Neural cell (in vitro differentiated cells): ENCODE measurements around the gene KMT2E. TPM values are rescaled to one million over a fixed set of nuclear protein-coding genes. Genes with fewer than 3 reads are reported as not detected.

Experiments
- H2AFZ ChIP-seq: fragments of 200-600, 300-800 bp; sonication (generic), shearing (Covaris generic); 2 replicates; pipeline ENCODE4 v1.6.0; 2014; ENCODE audit warnings: low read depth, mild to moderate bottlenecking, antibody characterized with exemption, low read length, moderate library complexity
- H3F3A ChIP-seq: fragments of 200-600 bp; shearing (Covaris generic); 2 replicates; pipeline ENCODE4 v1.6.1; 2016; ENCODE audit warnings: mild to moderate bottlenecking, moderate library complexity, mixed read lengths, antibody characterized with exemption, low read length; ENCODE audit not compliant: insufficient read depth, poor library complexity, severe bottlenecking
- H3K27ac ChIP-seq: fragments of 200-600, 300-800 bp; sonication (generic), shearing (Covaris generic); 2 replicates; pipeline ENCODE4 v1.5.1; 2014; ENCODE audit warnings: mild to moderate bottlenecking, low read length, moderate library complexity
- H3K27me3 ChIP-seq: fragments of 300-800, 200-600 bp; sonication (generic), shearing (Covaris generic); 2 replicates; pipeline ENCODE4 v1.6.0; 2014; ENCODE audit warnings: mild to moderate bottlenecking, low read depth, low read length, moderate library complexity; ENCODE audit not compliant: insufficient read depth
- H3K36me3 ChIP-seq: fragments of 300-800, 200-600 bp; sonication (generic), shearing (Covaris generic); 2 replicates; pipeline ENCODE4 v1.5.1; 2014; ENCODE audit warnings: mild to moderate bottlenecking, antibody characterized with exemption, low read length, moderate library complexity; ENCODE audit not compliant: insufficient read depth
- H3K4me2 ChIP-seq: fragments of 300-800, 200-600 bp; sonication (generic), shearing (Covaris generic); 2 replicates; pipeline ENCODE4 v1.6.0; 2014; ENCODE audit warnings: mild to moderate bottlenecking, low read length
- H3K4me3 ChIP-seq: fragments of 300-800, 200-600 bp; sonication (generic), shearing (Covaris generic); 2 replicates; pipeline ENCODE4 v1.5.1; 2014; ENCODE audit warnings: mild to moderate bottlenecking, low read length, moderate library complexity
- H3K79me2 ChIP-seq: fragments of 200-600 bp; shearing (Covaris generic); replicated peaks from 2 replicates; pipeline ENCODE4 v1.6.0; 2014; ENCODE audit warnings: mild to moderate bottlenecking, low read length, moderate library complexity; ENCODE audit not compliant: insufficient read depth
- H3K9ac ChIP-seq: fragments of 300-800, 200-600 bp; sonication (generic), shearing (Covaris generic); 2 replicates; pipeline ENCODE4 v1.6.1; 2016; ENCODE audit warnings: mild to moderate bottlenecking, low read length, mixed read lengths
- H3K9me2 ChIP-seq: fragments of 200-600 bp; shearing (Covaris generic); 2 replicates; pipeline ENCODE4 v1.6.1; 2016; ENCODE audit warnings: mild to moderate bottlenecking, low read length, mixed read lengths; ENCODE audit not compliant: insufficient read depth
- H3K9me3 ChIP-seq: fragments of 200-600, 300-800 bp; sonication (generic), shearing (Covaris generic); 2 replicates; pipeline ENCODE4 v1.6.1; 2016; ENCODE audit warnings: mild to moderate bottlenecking, mixed run types, low read length, moderate library complexity, mixed read lengths
- H4K20me1 ChIP-seq: fragments of 200-600 bp; shearing (Covaris generic); 2 replicates; pipeline ENCODE4 v1.6.1; 2016; ENCODE audit warnings: mild to moderate bottlenecking, mixed run types; ENCODE audit not compliant: insufficient read depth
- CTCF ChIP-seq: fragments of 450-650 bp; IDR thresholded peaks from 2 replicates; pipeline ENCODE4 v1.5.1; 2014; ENCODE audit warnings: antibody characterized with exemption, mild to moderate bottlenecking, moderate library complexity; ENCODE audit not compliant: poor library complexity, severe bottlenecking
- EP300 ChIP-seq: fragments of 450-650 bp; conservative IDR thresholded peaks from 2 replicates; pipeline ENCODE4 v1.6.1; 2014; ENCODE audit warnings: antibody characterized with exemption, mild to moderate bottlenecking, moderate library complexity; ENCODE audit not compliant: poor library complexity, severe bottlenecking
- EZH2 ChIP-seq: fragments of 200-600, 300-800 bp; shearing (Covaris generic), sonication (generic); IDR thresholded peaks from 2 replicates; pipeline ENCODE4 v1.6.1; 2014; ENCODE audit warnings: antibody characterized with exemption, low read length, borderline replicate concordance, mild to moderate bottlenecking; ENCODE audit not compliant: insufficient read depth, poor library complexity, severe bottlenecking
- MXI1 ChIP-seq: fragments of 450-650 bp; conservative IDR thresholded peaks from 2 replicates; pipeline ENCODE4 v1.6.1; 2014; ENCODE audit warnings: antibody characterized with exemption, mild to moderate bottlenecking; ENCODE audit not compliant: poor library complexity, severe bottlenecking
- POLR2AphosphoS5 ChIP-seq: IDR thresholded peaks from 2 replicates; pipeline ENCODE4 v1.6.1; 2012
- RAD21 ChIP-seq: fragments of 450-650 bp; conservative IDR thresholded peaks from 2 replicates; pipeline ENCODE4 v1.6.1; 2014; ENCODE audit warnings: antibody characterized with exemption, mild to moderate bottlenecking, moderate library complexity
- REST ChIP-seq: IDR thresholded peaks from 2 replicates; pipeline ENCODE4 v1.6.1; 2012; ENCODE audit warnings: borderline replicate concordance
- SMC3 ChIP-seq: fragments of 450-650 bp; conservative IDR thresholded peaks from 2 replicates; pipeline ENCODE4 v1.6.1; 2014; ENCODE audit warnings: antibody characterized with exemption, mild to moderate bottlenecking, moderate library complexity; ENCODE audit not compliant: poor library complexity
- TAF1 ChIP-seq: IDR thresholded peaks from 2 replicates; pipeline ENCODE4 v1.6.1; 2012; ENCODE audit warnings: low read depth
- polyA plus RNA-seq: library from polyadenylated mRNA; depleted of rRNA; stranded (reverse); fragments of >200 nt; gene quantifications from 2 replicates; pipeline ENCODE4 v1.2.3, GENCODE V29; 2014

KMT2E gene
- polyA plus RNA-seq, 1 donor from 2014 or later: 78.4 TPM

- no peak for TF ChIP-seq TAF1
- TF ChIP-seq RAD21: no peak
- TF ChIP-seq SMC3: no peak
- TF ChIP-seq CTCF: no peak
- no peak for TF ChIP-seq POLR2AphosphoS5
- no peak for TF ChIP-seq MXI1
- no peak for TF ChIP-seq REST
- no peak for TF ChIP-seq EP300
- TF ChIP-seq EZH2: no peak
- Histone ChIP-seq H3K27me3 (no peaks in the 10 kb centered on the region), H3K9ac (no peak overlapping the region), H3K9me2 (no peaks in the 10 kb centered on the region), H3K4me2 (no peak overlapping the region), H4K20me1 (peaks cover 69% of the 10 kb centered on the region), H3K36me3 (peaks cover 5% of the 10 kb centered on the region), H2AFZ (no peak overlapping the region), H3F3A (no peaks in the 10 kb centered on the region), H3K4me3 (no peak overlapping the region), H3K27ac (no peak overlapping the region), H3K79me2 (peaks cover 92% of the 10 kb centered on the region), H3K9me3 (no peaks in the 10 kb centered on the region)
Observed at GRCh38 chr7:105037319-105037718, 23.3 kb downstream of the KMT2E start.

GRCh38 chr7:105044449-105045070 is 30.6 kb downstream of the KMT2E start:
- H3F3A ChIP-seq: no peaks in the 10 kb centered on the region
- peaks cover 71% of the 10 kb centered on the region for H3K79me2 ChIP-seq
- peaks cover 32% of the 10 kb centered on the region for H4K20me1 ChIP-seq
- no peak overlapping the region for H3K4me2 ChIP-seq
- H3K9ac ChIP-seq: no peak overlapping the region
- no peaks in the 10 kb centered on the region for H3K9me2 ChIP-seq
- no peak overlapping the region for H3K27ac ChIP-seq
- H2AFZ ChIP-seq: no peak overlapping the region
- TF ChIP-seq MXI1: no peak
- TF ChIP-seq EZH2: no peak
- TF ChIP-seq SMC3: no peak
- no peak for TF ChIP-seq RAD21
- no peak for TF ChIP-seq CTCF
- TF ChIP-seq REST: no peak
- TF ChIP-seq TAF1: no peak
- TF ChIP-seq POLR2AphosphoS5: no peak
- TF ChIP-seq EP300: no peak
- H3K27me3 ChIP-seq: no peaks in the 10 kb centered on the region
- H3K9me3 ChIP-seq: no peaks in the 10 kb centered on the region
- peaks cover 11% of the 10 kb centered on the region for H3K36me3 ChIP-seq
- H3K4me3 ChIP-seq: no peak overlapping the region
